ENCODE data around the gene ARHGEF28.
A peak's percentile ranks its signal among the peaks of the same experiment; 100 is the strongest.

Gene ARHGEF28

DNA sequence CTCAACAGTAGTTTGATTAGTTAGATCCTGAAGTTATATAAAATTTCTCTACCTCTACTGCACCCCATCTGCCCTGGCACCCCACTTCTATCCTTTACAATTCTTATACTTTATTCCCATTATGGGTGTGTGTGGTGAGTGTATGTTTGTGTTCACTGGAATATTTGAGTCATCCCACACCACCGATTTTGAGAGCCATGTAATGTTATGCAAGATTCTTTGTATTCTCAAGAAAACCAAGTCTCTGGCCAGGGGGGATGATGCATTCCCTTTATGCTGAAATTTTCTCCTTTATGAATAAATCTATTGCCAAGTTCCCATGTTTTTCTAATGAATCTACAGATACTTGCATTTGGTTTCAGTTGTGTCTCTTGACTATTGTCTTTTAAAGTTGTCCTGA, 266.8 kb downstream of the ARHGEF28 start:
- no peaks in the 10 kb centered on the region for H3K36me3 ChIP-seq (ENCODE audit: control insufficient read depth, insufficient read depth, low read length)
- H3K27me3 ChIP-seq (ENCODE audit: control insufficient read depth, insufficient read depth, low read length): no peaks in the 10 kb centered on the region
- no peak overlapping the region for H3K4me3 ChIP-seq (ENCODE audit: low read depth, low read length)
- no peaks in the 10 kb centered on the region for H3K4me1 ChIP-seq (ENCODE audit: control insufficient read depth, insufficient read depth, low read length)
- no peaks in the 10 kb centered on the region for H3K9me3 ChIP-seq (ENCODE audit: control insufficient read depth, insufficient read depth, low read depth, low read length)
- no peak overlapping the region for H3K9ac ChIP-seq (ENCODE audit: low read length)
- H3K27ac ChIP-seq (ENCODE audit: low read depth, low read length): no peak overlapping the region

DNA sequence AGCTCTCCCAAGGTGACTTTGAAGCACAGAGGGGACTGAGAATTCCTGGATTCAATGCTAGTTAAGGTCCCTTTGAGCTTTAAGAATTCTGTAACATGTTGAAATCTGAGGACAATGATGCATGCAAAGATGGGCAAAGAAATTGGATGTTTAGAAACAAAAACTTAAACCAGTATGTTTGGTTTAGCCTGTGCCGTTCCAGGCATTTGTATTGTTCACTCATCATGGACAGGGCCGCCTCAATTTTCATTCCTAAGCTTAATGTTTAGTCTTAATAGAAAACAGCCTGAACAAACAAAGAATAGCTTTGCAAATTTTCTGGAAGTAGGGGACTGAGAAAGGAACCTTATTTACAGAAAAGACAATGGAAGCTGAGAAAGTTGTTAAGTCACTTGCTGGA, 267.8 kb downstream of the ARHGEF28 start:
- no peaks in the 10 kb centered on the region for H3K9me3 ChIP-seq (ENCODE audit: control insufficient read depth, insufficient read depth, low read depth, low read length)
- H3K4me1 ChIP-seq (ENCODE audit: control insufficient read depth, insufficient read depth, low read length): no peaks in the 10 kb centered on the region
- H3K27me3 ChIP-seq (ENCODE audit: control insufficient read depth, insufficient read depth, low read length): no peaks in the 10 kb centered on the region
- no peak overlapping the region for H3K27ac ChIP-seq (ENCODE audit: low read depth, low read length)
- H3K9ac ChIP-seq (ENCODE audit: low read length): no peak overlapping the region
- H3K4me3 ChIP-seq (ENCODE audit: low read depth, low read length): no peak overlapping the region
- H3K36me3 ChIP-seq (ENCODE audit: control insufficient read depth, insufficient read depth, low read length): no peaks in the 10 kb centered on the region

DNA sequence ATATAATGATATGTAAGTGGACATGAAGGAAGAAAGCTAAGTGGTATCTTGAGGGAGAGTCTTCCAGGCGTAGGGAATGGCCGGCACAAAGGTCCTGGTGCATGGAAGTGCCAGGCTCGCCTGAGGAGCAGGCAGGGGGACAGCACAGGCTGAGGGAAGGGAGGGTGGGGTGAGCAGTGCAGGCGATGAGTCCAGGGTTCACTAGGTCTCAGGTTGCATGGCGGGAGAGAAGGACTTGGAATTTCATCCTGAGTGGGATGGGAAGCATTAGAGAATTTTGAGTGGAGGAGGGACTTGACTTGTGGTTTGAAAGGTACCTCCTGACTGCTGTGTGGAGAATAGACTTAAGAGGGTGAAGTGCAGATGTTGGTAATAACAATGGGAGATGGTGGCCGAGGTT, 268.9 kb downstream of the ARHGEF28 start:
- no peak overlapping the region for H3K4me3 ChIP-seq (ENCODE audit: low read depth, low read length)
- H3K9ac ChIP-seq (ENCODE audit: low read length): no peak overlapping the region
- H3K36me3 ChIP-seq (ENCODE audit: control insufficient read depth, insufficient read depth, low read length): no peaks in the 10 kb centered on the region
- H3K27ac ChIP-seq (ENCODE audit: low read depth, low read length): no peak overlapping the region
- no peaks in the 10 kb centered on the region for H3K9me3 ChIP-seq (ENCODE audit: control insufficient read depth, insufficient read depth, low read depth, low read length)
- H3K27me3 ChIP-seq (ENCODE audit: control insufficient read depth, insufficient read depth, low read length): no peaks in the 10 kb centered on the region
- H3K4me1 ChIP-seq (ENCODE audit: control insufficient read depth, insufficient read depth, low read length): no peaks in the 10 kb centered on the region

DNA sequence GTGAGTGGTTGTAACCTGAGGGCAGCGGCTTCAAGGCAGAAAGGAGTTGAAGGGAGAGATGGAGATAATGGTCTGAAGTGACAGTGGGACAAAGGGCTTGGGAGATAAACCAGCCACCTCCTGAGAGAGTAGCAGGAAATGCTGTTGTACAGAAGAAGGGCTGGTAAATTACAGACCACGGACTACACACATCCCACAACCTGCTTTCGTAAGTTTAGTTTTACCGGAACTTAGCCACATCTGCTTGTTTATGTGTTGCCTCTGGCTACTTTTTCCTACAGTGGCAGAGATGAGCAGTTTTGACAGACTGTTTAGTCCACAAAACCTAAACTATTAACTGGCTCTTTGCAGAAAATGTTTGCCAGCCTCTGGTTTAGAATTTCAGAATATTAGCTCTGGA, 269.5 kb downstream of the ARHGEF28 start:
- Histone ChIP-seq H3K9ac (ENCODE audit: low read length) (no peak overlapping the region), H3K36me3 (ENCODE audit: control insufficient read depth, insufficient read depth, low read length) (no peaks in the 10 kb centered on the region), H3K4me3 (ENCODE audit: low read depth, low read length) (no peak overlapping the region), H3K9me3 (ENCODE audit: control insufficient read depth, insufficient read depth, low read depth, low read length) (no peaks in the 10 kb centered on the region), H3K27me3 (ENCODE audit: control insufficient read depth, insufficient read depth, low read length) (no peaks in the 10 kb centered on the region), H3K27ac (ENCODE audit: low read depth, low read length) (no peak overlapping the region), H3K4me1 (ENCODE audit: control insufficient read depth, insufficient read depth, low read length) (no peaks in the 10 kb centered on the region)

DNA sequence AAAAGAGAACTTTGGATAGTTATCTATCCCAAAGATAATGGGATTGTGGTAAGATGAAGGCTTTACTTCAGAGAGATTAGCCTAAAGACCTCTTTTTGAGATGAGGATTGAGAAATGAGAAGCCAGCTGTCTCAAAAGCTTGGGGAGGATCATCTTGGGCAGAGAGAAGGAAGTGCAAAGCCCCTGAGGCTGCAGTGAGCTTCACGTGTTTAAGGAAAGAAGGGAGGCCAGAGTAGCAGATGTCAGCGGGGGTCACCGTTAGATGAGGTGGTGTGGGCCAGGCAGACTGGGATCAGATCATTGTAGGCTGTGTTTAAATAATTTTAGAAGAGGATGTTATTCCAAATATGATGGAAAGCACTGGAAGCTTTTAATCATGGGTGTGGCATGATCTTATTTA, 270.1 kb downstream of the ARHGEF28 start:
- Histone ChIP-seq H3K9me3 (ENCODE audit: control insufficient read depth, insufficient read depth, low read depth, low read length) (no peaks in the 10 kb centered on the region), H3K4me1 (ENCODE audit: control insufficient read depth, insufficient read depth, low read length) (no peaks in the 10 kb centered on the region), H3K27ac (ENCODE audit: low read depth, low read length) (no peak overlapping the region), H3K9ac (ENCODE audit: low read length) (no peak overlapping the region), H3K4me3 (ENCODE audit: low read depth, low read length) (no peak overlapping the region), H3K36me3 (ENCODE audit: control insufficient read depth, insufficient read depth, low read length) (no peaks in the 10 kb centered on the region), H3K27me3 (ENCODE audit: control insufficient read depth, insufficient read depth, low read length) (no peaks in the 10 kb centered on the region)

DNA sequence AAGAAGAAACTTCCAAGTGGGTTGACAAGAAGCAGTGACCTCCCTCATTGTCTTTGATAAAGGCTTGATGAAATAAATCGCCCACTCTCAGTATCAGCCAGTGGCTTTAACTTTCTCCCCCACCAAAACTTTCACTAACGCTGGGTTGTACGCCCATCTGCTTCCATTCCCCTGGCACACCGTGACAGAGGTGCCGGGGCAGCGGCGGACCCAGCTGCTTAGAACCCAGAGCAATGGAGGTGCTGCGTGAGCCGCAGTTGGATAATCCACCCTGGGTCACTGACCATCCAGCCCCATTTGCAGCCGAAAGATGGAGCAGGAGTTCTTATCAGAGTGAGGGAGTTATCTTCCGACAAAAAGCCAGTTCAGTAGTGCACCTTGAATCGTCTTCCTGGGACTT, 270.7 kb downstream of the ARHGEF28 start:
- Histone ChIP-seq H3K9ac (ENCODE audit: low read length) (no peak overlapping the region), H3K4me3 (ENCODE audit: low read depth, low read length) (no peak overlapping the region), H3K27ac (ENCODE audit: low read depth, low read length) (no peak overlapping the region), H3K27me3 (ENCODE audit: control insufficient read depth, insufficient read depth, low read length) (no peaks in the 10 kb centered on the region), H3K36me3 (ENCODE audit: control insufficient read depth, insufficient read depth, low read length) (no peaks in the 10 kb centered on the region), H3K9me3 (ENCODE audit: control insufficient read depth, insufficient read depth, low read depth, low read length) (no peaks in the 10 kb centered on the region), H3K4me1 (ENCODE audit: control insufficient read depth, insufficient read depth, low read length) (0 out of 2 replicates have a peak, but pooled peaks cover 2% of the 10 kb centered on the region)

DNA sequence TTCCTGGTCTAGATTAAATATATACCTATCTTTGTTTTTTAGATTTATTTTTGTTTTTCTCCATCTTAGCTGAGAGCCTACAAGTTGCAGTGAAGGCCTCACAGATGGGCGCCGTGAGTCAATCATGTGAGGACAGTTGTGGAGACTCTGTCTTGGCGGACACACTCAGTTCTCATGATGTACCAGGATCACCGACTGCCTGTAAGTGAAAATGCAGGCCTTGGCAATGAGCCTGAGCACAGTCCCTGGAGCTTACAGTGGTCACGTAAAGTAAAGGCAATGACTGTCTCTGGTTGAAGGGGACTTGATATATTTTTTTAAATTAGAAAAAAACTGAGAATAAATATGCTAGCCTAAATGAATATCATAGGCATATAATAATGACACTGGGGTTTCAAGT, 271.9 kb downstream of the ARHGEF28 start:
- H3K36me3 ChIP-seq (ENCODE audit: control insufficient read depth, insufficient read depth, low read length): no peaks in the 10 kb centered on the region
- H3K27ac ChIP-seq (ENCODE audit: low read depth, low read length): no peak overlapping the region
- 0 out of 2 replicates have a peak, but pooled peaks cover 2% of the 10 kb centered on the region for H3K4me1 ChIP-seq (ENCODE audit: control insufficient read depth, insufficient read depth, low read length)
- no peak overlapping the region for H3K4me3 ChIP-seq (ENCODE audit: low read depth, low read length)
- no peak overlapping the region for H3K9ac ChIP-seq (ENCODE audit: low read length)
- no peaks in the 10 kb centered on the region for H3K27me3 ChIP-seq (ENCODE audit: control insufficient read depth, insufficient read depth, low read length)
- H3K9me3 ChIP-seq (ENCODE audit: control insufficient read depth, insufficient read depth, low read depth, low read length): no peaks in the 10 kb centered on the region

DNA sequence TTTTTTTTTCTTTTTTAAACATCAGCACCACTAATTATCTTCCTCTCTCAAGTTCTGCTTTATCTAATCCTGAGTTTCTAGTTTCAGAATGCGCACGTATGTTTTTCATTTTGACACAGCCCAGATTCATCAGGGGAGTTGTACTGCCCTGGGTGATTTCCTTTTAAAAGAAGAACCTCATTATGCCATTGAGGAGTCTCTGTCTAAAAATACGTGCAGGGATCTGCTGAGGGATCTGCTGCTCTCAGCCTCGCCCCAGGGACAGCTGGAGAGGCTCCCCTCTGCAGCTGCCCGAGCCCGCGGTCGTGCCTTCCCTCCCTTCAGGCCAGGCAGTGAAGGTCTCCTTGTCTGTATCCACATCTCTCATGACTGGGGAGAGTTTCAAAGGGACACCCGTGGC, 273.1 kb downstream of the ARHGEF28 start:
- Histone ChIP-seq H3K27me3 (ENCODE audit: control insufficient read depth, insufficient read depth, low read length) (no peaks in the 10 kb centered on the region), H3K9ac (ENCODE audit: low read length) (no peak overlapping the region), H3K36me3 (ENCODE audit: control insufficient read depth, insufficient read depth, low read length) (no peaks in the 10 kb centered on the region), H3K9me3 (ENCODE audit: control insufficient read depth, insufficient read depth, low read depth, low read length) (no peaks in the 10 kb centered on the region), H3K4me1 (ENCODE audit: control insufficient read depth, insufficient read depth, low read length) (0 out of 2 replicates have a peak, but pooled peaks cover 2% of the 10 kb centered on the region), H3K27ac (ENCODE audit: low read depth, low read length) (no peak overlapping the region), H3K4me3 (ENCODE audit: low read depth, low read length) (no peak overlapping the region)

DNA sequence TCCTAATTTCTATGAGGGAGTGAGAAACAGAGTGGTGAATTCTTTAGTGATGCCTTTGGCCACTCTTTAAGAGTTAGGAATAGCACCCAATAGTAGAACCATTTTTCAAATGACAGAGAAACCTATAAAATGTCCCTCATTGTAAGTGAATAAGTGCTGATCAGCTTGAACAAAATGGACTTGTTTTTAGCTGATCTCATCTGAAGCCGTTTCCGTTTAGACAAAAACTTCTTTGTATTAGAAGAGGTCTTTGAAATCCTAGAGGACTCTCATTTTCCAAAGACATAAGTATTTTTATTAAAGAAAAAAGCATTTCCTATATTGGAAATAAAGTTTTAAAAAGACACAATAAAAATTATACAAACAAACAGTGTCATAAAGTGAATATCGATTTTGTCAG, 273.9 kb downstream of the ARHGEF28 start:
- 0 out of 2 replicates have a peak, but pooled peaks cover 2% of the 10 kb centered on the region for H3K4me1 ChIP-seq (ENCODE audit: control insufficient read depth, insufficient read depth, low read length)
- H3K4me3 ChIP-seq (ENCODE audit: low read depth, low read length): no peak overlapping the region
- H3K27me3 ChIP-seq (ENCODE audit: control insufficient read depth, insufficient read depth, low read length): no peaks in the 10 kb centered on the region
- no peaks in the 10 kb centered on the region for H3K36me3 ChIP-seq (ENCODE audit: control insufficient read depth, insufficient read depth, low read length)
- no peak overlapping the region for H3K27ac ChIP-seq (ENCODE audit: low read depth, low read length)
- H3K9ac ChIP-seq (ENCODE audit: low read length): no peak overlapping the region
- no peaks in the 10 kb centered on the region for H3K9me3 ChIP-seq (ENCODE audit: control insufficient read depth, insufficient read depth, low read depth, low read length)

DNA sequence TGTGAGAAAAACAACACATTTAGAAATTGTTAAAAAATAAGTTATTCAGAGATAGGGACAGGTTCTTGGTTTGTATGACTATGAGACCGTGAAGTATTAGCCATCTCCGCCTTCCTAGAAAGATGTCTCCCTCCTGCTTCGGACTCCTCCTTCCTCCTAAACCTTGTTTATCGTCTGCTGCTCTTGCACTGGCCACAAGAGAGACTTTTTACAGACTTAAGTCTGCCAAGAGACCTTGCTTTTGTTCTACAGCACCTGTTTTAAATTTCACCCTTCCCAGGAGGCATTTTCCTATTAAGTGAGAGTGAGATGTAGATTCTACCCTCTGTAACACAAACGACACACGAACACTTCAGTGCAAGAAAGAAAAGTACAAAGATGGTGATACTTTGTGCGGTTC, 274.6 kb downstream of the ARHGEF28 start:
- Histone ChIP-seq H3K4me1 (ENCODE audit: control insufficient read depth, insufficient read depth, low read length) (0 out of 2 replicates have a peak, but pooled peaks cover 2% of the 10 kb centered on the region), H3K9ac (ENCODE audit: low read length) (no peak overlapping the region), H3K9me3 (ENCODE audit: control insufficient read depth, insufficient read depth, low read depth, low read length) (no peaks in the 10 kb centered on the region), H3K27me3 (ENCODE audit: control insufficient read depth, insufficient read depth, low read length) (no peaks in the 10 kb centered on the region), H3K27ac (ENCODE audit: low read depth, low read length) (0 out of 2 replicates have a peak overlapping the region, but pooled peaks have one; percentile 43), H3K4me3 (ENCODE audit: low read depth, low read length) (no peak overlapping the region), H3K36me3 (ENCODE audit: control insufficient read depth, insufficient read depth, low read length) (no peaks in the 10 kb centered on the region)

DNA sequence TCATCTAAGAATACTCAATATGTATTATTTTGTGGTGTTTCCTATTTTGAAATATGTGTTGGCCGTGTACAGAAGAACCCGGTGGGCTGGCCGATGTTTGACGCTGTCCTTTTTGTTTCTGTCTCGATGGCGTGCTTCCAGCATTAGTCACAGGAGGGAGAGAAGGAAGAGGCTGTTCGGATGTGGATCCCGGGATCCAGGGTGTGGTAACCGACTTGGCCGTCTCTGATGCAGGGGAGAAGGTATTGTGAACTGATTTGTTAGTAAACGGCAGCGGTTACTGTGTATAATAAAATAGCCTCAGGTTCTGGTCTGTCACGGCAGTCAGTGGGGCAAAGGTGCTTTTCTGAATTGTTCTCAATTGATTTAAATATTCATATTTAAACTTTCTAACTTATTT, 275.0 kb downstream of the ARHGEF28 start:
- Histone ChIP-seq H3K27me3 (ENCODE audit: control insufficient read depth, insufficient read depth, low read length) (no peaks in the 10 kb centered on the region), H3K9ac (ENCODE audit: low read length) (no peak overlapping the region), H3K27ac (ENCODE audit: low read depth, low read length) (no peak overlapping the region), H3K9me3 (ENCODE audit: control insufficient read depth, insufficient read depth, low read depth, low read length) (no peaks in the 10 kb centered on the region), H3K36me3 (ENCODE audit: control insufficient read depth, insufficient read depth, low read length) (no peaks in the 10 kb centered on the region), H3K4me1 (ENCODE audit: control insufficient read depth, insufficient read depth, low read length) (0 out of 2 replicates have a peak, but pooled peaks cover 2% of the 10 kb centered on the region), H3K4me3 (ENCODE audit: low read depth, low read length) (no peak overlapping the region)

DNA sequence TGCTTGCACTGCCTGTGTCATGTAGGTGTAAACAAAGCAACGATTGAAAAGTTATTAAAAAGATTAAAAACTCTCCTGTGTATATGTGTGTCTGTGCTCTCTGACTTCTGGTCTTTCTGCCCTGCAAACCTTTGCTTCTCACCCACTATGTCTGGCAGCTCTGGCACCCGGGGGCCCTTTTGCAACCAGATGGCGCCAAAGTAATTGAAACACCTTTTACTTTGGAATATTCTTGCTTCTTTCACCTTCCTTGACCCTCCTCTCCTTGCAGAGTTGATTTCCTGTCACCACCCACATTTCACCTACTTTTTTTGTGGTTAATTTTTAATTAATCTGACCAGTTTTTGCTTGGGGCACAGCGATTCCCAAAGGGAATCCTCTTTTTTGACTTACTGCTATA, 275.5 kb downstream of the ARHGEF28 start:
- Histone ChIP-seq H3K27me3 (ENCODE audit: control insufficient read depth, insufficient read depth, low read length) (no peaks in the 10 kb centered on the region), H3K9me3 (ENCODE audit: control insufficient read depth, insufficient read depth, low read depth, low read length) (no peaks in the 10 kb centered on the region), H3K36me3 (ENCODE audit: control insufficient read depth, insufficient read depth, low read length) (no peaks in the 10 kb centered on the region), H3K4me3 (ENCODE audit: low read depth, low read length) (no peak overlapping the region), H3K9ac (ENCODE audit: low read length) (no peak overlapping the region), H3K4me1 (ENCODE audit: control insufficient read depth, insufficient read depth, low read length) (0 out of 2 replicates have a peak, but pooled peaks cover 2% of the 10 kb centered on the region), H3K27ac (ENCODE audit: low read depth, low read length) (no peak overlapping the region)
